EH (cell line): ENCODE data around the gene STK35.
A peak's percentile ranks its signal among the peaks of the same experiment; 100 is the strongest.
"Not testable (repeated sequence)": the region's sequence is repeated elsewhere in the genome, so short reads cannot be mapped to it uniquely, and the experiment has no call there.

Experiments
- DNase-seq: peaks from one replicate; pipeline ENCODE4 v3.0.0-alpha.2; 2015; ENCODE audit warnings: low read depth

The STK35 gene

DNA sequence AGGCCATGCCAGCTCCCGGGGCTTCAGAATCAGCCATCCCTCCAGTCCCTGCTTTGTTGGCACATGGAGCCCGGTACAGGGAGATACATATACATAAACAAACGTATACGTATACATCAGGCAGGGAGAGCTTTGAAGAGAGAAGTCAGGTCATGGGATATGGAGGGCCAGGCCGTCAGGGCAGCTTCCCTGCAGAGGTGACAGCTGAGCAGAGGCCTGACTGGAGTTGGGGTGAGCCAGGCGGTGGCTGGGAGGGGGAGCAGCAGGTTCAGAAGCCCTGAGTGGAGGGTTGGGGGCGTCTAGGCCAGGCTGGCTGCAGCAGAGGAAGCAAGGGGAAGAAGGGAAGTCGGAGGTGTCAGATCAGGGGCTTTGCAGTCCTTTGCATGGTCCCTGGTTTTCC lies 61.7 kb downstream of the STK35 start:
- no peak for DNase-seq

DNA sequence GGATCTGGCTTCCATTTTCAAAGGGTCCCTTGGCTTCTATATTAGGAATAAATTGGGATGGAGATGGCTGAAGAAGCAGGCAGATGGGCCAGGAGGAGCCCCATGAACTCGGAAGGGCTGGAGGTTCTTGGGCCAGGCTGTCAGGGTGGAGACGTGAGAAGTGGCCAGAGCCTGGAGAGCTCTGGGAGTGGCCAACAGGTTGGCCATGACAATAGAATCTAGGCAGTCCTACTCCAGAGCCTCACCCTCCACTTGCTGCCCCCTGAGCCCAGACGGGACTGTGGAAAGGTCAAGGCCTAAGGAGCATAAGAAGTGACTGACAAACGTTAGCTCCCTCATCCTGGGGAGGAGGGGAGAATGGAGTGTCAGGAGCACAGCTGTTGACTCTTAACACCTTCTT lies 62.1 kb downstream of the STK35 start:
- no peak for DNase-seq

DNA sequence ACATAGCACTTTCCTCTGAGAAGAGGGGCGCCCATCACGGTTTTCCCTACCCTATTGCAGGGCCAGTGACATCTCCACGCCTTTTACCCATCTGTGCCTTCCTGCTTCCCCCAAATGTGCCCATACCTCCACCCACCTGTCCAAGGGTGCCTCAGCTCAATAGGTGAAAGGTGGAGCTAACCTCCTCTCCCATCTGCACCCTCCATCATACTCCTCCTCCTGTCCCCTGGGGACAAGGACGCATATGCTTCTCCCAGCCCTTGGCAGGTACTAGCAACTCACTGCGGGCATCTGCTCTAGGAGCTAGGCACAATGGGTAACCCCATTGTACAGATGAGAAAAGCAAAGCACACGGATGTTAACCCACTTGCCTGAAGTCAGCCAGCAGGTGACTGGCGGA lies 62.8 kb downstream of the STK35 start:
- no peak for DNase-seq

DNA sequence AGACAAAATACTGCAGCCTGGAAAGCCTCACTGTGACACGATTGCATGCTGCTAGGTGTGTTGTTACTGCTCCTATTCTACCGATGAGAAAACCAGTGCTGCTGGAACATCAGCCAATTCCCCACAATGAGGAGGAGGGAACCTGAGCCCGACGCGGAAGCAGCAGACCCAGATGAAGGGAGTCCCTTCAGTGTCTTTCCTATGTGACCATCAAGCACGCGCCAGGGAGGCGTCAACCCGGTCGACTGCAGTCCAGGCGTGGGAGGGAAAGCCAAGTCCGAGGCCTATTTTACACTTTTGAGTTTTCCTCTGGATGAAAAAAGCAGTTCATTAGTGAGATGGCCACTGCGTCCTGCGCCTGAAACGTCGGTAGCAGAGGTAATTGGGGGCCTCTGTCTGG lies 63.3 kb downstream of the STK35 start:
- DNase-seq = no peak

DNA sequence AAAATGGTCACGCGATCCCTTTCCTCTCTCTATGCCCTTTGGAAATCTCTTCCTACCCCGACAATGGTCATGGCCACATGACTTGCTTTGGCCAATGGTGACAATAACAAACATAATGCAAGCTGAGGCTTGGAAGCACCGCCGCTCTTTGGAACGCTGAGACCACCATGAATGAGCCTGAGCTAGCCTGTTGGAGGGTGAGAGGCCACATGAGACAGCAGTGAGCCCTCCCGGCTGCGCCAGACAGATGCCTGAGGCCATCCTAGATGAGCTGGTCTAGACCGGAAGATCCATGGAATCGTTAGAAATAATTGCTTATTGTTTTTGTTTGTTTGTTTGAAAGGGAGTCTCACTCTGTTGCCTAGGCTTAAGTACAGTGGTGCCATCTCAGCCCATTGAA lies 64.2 kb downstream of the STK35 start:
- DNase-seq = no peak

DNA sequence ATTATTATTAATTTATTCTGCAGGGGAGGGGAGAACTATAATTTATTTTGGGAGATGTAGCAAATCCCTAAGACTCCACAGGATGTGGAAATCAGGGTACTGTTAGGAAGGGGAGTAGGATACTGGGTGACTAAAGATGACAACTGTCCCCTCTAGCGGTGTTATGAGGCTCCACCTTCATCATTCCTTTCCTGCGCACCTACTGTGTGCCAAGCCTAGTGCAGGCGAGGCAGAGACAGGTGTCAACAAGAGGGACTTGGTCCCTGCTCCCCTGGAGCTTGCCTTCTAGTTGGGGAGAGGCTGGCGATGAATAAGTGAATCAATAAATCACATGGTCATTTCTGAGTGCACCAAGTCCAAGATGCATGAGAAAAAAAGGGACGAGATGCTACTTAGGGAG lies 65.5 kb downstream of the STK35 start:
- DNase-seq = no peak

DNA sequence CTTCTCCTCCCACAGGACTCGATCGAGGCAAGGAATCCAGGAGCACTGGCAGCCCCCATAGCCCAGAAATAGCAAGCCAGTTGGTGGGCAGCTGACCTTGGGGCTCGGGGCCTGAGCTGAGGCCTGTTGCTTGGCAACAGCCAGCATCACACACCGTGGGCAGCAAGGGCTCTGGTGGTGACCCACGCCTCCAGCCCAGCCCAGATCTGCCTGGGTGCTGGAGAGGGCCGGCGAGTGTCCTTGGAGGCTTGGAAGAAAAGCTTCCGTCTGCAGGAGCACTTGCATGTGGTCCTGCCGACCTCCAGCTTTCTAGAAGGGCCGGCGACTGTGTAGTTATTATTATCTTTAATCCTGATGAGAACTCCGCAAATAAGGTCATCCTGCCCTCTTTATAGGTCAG lies 67.3 kb downstream of the STK35 start:
- DNase-seq = no peak

DNA sequence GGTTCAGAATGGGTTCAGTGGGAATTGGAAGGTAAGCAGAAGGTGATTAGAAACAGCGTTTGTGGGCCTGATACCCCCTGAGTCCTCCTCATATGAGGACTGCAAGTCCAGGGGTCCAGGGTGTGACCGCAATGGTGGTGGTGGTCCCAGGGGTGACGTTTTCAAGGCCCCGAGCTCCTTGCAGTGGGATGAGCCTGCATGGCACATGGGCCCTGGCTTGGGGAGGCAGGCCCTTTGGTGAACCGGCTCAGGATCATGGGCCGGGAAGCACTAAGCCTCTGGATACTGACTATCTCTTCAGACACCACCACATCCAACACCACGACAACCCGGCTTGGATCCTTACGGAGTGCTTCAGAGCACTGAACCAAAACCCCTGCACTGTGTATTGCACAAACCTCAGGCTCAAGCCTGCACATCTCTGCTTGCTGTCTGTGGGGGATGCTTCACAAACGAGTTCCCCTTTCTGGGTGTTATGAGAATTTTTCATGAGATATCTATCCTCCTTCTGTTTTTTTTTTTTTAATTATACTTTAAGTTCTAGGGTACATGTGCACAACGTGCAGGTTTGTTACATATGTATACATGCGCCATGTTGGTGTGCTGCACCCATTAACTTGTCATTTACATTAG lies 67.9 kb downstream of the STK35 start:
- no peak for DNase-seq

DNA sequence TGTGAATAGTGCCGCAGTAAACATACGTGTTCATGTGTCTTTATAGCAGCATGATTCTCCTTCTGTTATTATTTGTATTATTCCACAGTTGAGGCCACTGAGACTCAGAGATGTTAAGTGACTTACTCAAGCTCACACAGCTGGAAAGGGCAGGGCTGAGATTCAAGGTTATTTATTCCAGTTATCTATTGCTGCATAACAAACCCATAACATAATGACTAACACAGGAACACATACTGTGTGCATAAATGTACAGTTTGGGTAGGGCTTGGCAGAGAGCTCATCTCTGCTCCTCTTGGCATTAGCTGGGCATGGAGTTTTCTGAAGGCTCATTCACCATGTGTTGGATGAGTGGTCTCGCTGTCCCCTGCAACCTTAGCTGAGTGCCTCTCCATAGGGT lies 68.8 kb downstream of the STK35 start:
- no peak for DNase-seq

DNA sequence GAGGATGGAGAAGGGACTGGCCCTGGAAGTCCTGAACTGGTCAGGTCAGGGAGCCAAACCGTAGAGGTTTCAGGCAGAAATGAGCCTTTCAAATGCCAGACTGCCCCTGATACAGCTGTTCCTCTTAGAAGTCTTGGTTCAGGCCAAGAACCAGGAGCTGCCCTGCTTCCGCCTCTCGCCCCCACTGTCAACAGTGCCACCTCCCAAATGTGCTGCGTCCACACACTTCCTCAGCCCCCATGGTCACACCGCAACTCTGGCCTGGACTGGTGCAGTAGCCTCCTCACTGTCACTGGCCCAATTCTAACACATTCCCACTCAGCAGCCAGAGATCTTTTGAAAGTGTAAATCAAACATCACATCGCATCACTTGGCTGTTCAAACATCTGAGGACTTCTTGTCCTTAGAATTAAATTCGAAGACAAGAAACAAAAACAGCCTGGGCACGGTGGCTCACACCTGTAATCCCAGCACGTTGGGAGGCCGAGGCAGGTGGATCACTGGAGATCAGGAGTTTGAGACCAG lies 69.7 kb downstream of the STK35 start:
- no peak for DNase-seq

DNA sequence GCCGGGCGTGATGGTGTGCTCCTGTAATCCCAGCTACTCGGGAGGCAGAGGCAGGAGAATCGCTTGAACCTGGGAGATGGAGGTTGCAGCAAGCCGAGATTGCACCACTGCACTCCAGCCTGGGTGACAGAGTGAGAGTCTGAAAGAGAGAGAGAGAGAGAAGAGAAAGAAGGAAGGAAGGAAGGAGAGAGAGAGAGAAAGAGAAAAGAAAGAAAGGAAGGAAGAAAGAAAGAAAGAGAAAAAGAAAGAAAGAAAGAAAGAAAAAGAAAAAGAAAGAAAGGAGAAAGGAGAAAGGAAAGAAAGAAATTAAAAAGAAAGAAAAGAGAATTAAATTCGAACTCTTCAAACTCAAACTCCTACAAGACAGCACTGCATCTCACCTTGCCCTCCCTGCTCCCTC lies 70.2 kb downstream of the STK35 start:
- DNase-seq = not testable (repeated sequence)

DNA sequence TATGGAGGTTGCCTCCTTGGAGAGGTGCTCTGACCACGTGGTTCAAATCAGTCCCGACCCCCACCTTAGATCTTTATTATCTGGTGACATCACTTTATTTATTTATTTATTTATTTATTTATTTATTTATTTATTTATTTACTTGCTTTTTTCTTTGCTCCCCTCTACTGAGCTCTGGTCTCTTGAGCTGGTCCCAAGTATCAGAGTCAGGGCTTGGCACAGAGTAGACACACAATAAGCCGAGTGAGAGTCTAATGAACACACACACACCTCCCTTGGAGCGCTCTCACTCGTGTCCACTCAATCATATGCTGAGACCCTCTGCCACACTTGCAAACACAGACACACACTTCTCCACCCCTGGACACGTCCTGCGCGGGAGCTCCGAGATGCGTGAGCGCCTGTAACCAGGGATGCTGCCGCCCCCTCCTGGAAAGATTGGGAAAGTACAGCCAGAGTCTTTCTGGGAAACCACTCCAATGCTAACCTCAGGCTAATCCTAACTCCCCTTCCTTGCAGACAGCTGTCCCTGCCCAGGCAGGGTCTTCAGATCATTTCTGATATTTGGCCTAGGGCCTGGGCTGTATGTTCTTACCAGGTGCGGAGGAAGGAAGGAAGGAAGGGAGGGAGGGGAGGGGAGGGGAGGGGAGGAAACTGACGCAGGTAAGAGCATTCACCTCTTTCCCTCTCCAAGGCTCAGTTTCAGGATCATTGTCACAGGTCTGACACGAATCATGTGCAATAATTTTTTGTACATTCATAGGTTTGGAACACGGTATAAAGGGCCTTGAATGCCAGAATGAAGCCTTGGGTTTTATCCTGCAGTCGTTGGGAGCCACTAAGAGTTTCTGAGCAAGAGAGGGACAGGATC lies 70.9 kb downstream of the STK35 start:
- DNase-seq = peak; percentile 68

DNA sequence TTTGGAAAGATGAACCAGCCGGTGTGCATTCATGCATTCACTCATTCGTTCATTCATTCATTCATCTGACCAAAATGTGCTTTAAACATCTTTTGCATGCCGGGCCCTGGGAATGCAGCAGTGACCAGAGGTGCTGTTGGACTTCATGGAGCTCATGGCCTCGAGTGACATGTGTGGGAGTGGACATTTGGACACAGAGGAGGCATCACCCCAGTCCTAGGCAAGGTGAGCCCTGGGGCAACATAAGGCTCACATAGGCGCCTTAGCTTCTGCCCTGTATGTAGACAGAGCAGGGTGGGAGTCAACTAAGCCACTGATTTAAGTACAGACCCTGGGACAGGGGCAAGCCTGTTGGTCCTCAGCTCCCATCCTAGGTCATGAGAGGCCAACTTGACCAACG lies 71.6 kb downstream of the STK35 start:
- no peak for DNase-seq

DNA sequence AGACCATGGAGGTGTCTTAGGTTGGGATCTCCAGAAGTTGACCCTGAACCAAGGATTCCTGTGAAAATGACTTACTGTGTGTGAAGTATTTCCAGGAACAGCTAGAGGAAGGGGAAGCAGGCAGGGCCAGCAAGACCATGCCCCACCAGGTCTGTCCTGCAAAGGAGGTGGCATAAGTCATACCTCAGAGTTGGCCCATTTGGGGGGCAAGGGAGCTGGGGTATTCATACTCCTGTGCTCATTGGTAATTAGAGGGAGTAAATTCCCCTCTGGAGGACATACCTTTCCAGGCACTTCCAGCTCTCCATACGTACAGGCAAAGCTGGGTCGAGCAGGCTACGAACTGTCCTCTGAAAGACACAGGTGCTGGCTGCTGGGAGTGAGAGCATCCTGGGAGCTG lies 72.4 kb downstream of the STK35 start:
- no peak for DNase-seq

DNA sequence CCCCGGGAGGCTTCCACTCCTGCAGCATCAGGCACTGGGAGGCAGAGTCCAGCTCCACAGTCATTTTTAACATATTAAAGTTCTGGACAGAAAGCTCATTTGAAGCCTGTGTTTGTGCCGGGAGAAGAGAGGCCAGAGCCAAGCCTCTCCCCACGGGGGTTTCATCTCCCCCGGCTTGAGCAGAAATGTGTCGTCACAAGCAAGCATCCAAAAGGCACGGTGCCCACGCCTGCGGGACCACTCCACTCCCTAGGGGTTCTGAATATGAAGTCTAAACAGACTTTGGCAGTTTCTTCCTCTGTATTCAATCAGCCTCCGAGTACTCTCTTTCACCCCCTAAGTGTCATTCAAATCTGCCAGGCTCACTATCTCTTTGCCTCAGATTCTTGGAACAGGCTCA lies 75.3 kb downstream of the STK35 start:
- no peak for DNase-seq

DNA sequence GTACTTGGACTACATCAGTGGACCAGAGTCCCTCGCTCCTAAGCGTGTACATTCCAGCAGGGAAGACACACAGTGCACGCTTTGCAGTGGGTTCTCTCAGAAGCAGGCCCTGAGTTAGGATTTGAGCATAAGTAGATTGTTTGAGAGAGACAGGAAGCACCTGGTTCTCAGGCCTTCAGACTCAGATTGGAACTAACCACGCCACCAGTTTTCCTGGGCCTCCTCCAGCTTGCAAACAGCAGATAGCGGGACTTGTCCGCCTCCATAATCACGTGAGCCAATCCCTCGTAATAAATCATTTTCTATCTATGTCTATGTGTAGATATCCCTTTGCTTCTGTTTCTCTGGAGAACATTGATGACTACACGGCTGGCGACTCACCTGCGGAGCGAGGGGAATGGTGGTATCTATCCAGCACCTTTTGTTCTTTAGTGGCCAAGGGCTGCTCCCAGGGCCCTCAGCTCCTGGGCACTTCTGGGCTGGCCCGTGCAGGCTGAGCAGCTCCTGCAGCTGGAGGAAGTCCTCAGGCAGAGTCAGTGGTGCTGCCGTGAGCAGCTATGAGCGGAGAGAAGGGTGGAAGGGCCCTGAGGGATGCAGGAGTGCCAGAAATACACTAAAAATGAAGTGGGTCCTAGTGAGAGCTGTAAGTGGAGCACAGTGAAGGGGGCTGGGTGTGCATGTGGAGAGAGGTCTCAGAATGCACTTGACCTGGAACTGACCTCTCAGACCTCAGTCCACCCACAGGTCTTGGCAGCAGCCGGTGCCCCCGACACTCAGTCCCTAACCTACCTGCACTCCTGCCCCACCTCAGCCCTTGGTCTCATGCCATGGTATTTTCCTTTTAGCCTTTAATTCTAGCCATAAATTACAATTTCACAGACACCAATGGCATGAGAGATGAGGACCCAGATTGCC lies 76.9 kb downstream of the STK35 start:
- no peak for DNase-seq

DNA sequence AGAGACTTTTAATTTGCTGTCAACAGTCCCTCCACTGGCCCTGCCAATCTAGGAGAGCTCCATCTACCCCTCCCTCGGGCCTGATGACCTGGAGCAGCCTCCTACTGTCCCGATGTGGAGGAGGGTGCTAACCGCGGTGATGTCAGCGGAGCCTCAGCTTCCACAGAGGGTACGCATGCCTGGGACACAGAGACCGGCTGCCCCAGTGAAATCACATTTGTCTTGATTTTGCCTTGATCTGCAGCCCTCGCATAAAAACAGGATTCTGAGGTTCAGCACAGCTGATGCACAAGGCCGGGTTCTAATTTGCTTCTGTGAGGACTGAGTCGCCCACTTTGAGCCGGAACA lies 77.6 kb downstream of the STK35 start:
- no peak for DNase-seq

DNA sequence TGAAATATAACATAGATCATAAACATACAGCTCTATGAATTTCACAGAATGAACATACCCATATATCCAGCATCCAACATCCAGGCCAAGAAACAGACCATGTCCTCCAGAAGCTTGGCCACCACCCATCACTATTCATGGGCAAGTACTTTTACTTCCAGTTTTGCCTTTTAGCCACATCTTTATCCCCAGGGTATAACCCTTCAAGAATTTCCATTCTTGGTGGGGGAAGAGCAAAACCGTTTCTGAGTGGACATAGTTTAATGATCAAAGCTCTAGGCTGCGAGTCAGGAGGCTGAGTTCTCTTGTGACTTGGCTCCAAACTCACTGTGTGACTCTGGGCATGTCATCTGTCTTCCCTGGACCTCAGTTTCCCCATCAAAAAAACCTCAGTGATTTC lies 78.3 kb downstream of the STK35 start:
- DNase-seq = no peak

DNA sequence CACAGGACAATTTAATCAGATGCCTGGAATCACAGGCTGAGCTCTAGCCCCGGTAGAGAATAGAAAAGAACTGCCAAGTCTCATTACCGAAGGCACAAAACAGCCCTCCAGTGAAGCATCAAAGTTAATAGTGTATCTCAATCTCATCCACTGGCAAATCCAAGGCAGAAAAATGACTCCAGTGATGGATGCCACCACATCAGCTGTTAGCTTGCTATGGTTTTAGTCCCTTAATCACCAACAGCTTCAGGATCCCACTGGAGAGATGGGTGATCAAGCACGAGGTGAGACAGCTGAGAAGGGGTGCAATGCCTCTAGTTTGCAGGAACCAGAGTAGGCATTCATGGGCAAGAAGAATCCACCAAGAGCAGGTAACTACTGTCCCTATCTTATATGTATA lies 81.8 kb downstream of the STK35 start:
- DNase-seq = no peak

DNA sequence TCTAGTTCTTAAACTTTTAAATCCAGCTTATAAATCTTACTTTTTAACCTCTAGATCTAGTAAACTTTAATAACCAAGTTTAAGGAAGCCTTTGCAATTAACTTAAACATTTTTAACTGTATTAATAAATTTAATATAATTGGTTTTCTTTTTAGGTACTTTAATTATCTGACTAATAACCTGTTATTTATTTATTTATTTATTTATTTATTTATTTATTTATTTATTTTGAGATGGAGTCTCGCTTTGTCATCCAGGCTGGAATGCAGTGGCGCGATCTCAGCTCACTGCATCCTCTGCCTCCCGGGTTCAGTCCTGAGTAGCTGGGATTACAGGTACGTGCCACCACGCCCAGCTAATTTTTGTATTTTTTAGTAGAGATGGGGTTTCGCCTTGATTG lies 83.3 kb downstream of the STK35 start:
- not testable (repeated sequence) for DNase-seq

DNA sequence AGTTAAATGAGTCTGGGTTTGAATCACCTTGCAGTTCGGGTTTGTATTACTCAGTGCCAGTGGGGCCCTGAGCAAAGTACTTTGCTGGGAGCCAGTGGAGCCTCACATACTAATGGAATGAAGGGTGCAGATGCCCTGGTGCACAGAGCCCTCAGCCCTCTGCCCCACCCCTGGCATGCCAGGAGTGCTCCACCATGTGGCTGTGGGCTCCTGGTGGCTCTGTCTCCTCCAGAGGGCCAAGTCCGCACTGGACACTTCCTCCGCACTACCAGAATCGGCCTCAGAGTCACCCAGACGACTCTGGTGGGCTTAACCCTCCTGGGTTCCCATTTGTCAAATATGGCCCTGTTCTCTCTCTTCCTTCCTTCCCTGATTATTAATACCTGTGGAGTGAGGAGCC lies 94.0 kb downstream of the STK35 start:
- DNase-seq = no peak

DNA sequence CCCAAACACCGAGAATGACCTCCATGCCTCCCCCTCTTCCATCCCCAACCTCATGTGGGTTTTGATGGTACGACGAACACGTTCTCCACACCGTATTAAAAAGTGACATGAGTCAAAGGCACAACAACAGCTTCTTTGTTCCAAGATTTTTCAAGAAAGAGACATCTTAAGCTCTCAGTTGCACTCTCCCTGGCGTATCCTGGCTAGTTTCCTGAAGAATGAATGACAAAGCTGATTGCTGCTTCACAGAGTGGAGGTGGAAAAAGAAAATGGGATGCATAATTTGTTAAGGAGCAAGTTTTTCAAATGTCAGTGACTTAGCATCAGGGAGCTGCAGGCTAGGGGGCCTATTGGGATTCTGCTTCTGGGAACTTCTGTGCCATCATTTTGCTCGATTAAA lies 95.5 kb downstream of the STK35 start:
- no peak for DNase-seq
